HPDE6-E6E7 (cell line): Measurements from ENCODE around the gene ARHGEF28.

Experiments used
- DNase-seq: peaks from one replicate; pipeline ENCODE4 v3.0.0; 2011; ENCODE audit warnings: missing footprints; ENCODE audit errors: extremely low spot score

Gene ARHGEF28

GRCh38 chr5:73814233-73814846 is 188.3 kb downstream of the ARHGEF28 start:
- DNase-seq, result no peak

GRCh38 chr5:73815631-73816030 is 189.6 kb downstream of the ARHGEF28 start:
- peak; percentile 29 for DNase-seq

- no peak for DNase-seq
Observed at GRCh38 chr5:73816656-73817420, 190.8 kb downstream of the ARHGEF28 start.

- no peak for DNase-seq
Observed at GRCh38 chr5:73818357-73818756, 192.4 kb downstream of the ARHGEF28 start.

GRCh38 chr5:73820326-73820725 is 194.3 kb downstream of the ARHGEF28 start:
- DNase-seq, result no peak

- no peak for DNase-seq
Observed at GRCh38 chr5:73821003-73821402, 195.0 kb downstream of the ARHGEF28 start.

- DNase-seq, result no peak
Observed at GRCh38 chr5:73822278-73822988, 196.4 kb downstream of the ARHGEF28 start.

- DNase-seq, result no peak
Observed at GRCh38 chr5:73822989-73823339, 197.0 kb downstream of the ARHGEF28 start.

GRCh38 chr5:73823508-73823925 is 197.5 kb downstream of the ARHGEF28 start:
- DNase-seq, result no peak

GRCh38 chr5:73825199-73825598 is 199.2 kb downstream of the ARHGEF28 start:
- DNase-seq, result no peak

- no peak for DNase-seq
Observed at GRCh38 chr5:73825736-73826135, 199.7 kb downstream of the ARHGEF28 start.

- peak; percentile 74 for DNase-seq
Observed at GRCh38 chr5:73826301-73827105, 200.5 kb downstream of the ARHGEF28 start.

GRCh38 chr5:73827106-73827450 is 201.1 kb downstream of the ARHGEF28 start:
- DNase-seq, result no peak

- no peak for DNase-seq
Observed at GRCh38 chr5:73828465-73828864, 202.5 kb downstream of the ARHGEF28 start.

- DNase-seq, result no peak
Observed at GRCh38 chr5:73830646-73831045, 204.7 kb downstream of the ARHGEF28 start.

GRCh38 chr5:73831066-73831465 is 205.1 kb downstream of the ARHGEF28 start:
- DNase-seq, result no peak

GRCh38 chr5:73834693-73835092 is 208.7 kb downstream of the ARHGEF28 start:
- DNase-seq, result no peak

- DNase-seq, result no peak
Observed at GRCh38 chr5:73835726-73836125, 209.7 kb downstream of the ARHGEF28 start.

- DNase-seq, result no peak
Observed at GRCh38 chr5:73836607-73837006, 210.6 kb downstream of the ARHGEF28 start.

GRCh38 chr5:73838901-73839300 is 212.9 kb downstream of the ARHGEF28 start:
- DNase-seq, result no peak

GRCh38 chr5:73841641-73842040 is 215.6 kb downstream of the ARHGEF28 start:
- no peak for DNase-seq

- no peak for DNase-seq
Observed at GRCh38 chr5:73844165-73844564, 218.2 kb downstream of the ARHGEF28 start.
